HG02885 (cell line): Measurements from ENCODE around the gene ZC3H14.
A peak's percentile ranks its signal among the peaks of the same experiment; 100 is the strongest.

ENCODE experiments used
- ATAC-seq: cut with Tn5 transposase; IDR thresholded peaks from one replicate; pipeline ENCODE4 v1.9.1; 2021; ENCODE audit warnings: mild to moderate bottlenecking; ENCODE audit not compliant: unreplicated experiment, poor library complexity

ZC3H14 gene

DNA sequence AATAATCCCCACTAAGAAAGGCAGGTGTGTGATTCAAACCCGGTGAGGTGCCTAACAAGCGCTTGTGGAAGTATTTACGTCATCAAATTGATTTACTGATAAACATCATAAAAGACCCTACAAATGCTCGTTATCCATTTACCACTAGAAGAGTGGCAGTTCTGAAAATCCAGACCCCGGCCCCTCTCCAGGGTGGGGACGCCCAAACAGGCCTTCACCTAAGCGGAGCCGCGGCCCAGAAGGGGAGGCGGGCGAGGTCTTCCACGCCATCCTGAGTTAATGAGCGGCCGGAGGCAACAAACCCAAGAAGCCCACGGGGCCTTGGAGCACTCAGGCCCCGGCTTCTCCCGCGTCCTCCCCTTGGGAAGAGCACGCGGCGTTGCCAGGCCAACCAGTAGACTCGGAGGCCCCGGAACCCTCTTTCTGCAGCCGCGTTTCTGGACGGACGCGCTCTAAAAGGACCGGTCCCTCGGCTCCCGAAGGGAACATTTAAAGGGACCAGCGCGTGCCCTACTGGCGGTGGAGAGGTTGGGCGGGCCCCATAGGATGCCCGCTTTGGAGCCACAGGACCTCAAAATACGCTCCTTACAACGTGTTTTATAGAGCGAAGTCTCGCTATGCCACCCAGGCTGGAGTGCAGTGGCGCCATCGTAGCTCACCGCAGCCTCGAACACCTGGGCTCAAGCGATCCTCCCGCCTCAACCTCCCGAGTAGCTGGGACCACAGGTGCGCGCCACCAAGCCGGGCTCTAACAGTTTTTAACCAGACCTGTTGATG lies 11.6 kb upstream of the ZC3H14 start:
- no peak for ATAC-seq

DNA sequence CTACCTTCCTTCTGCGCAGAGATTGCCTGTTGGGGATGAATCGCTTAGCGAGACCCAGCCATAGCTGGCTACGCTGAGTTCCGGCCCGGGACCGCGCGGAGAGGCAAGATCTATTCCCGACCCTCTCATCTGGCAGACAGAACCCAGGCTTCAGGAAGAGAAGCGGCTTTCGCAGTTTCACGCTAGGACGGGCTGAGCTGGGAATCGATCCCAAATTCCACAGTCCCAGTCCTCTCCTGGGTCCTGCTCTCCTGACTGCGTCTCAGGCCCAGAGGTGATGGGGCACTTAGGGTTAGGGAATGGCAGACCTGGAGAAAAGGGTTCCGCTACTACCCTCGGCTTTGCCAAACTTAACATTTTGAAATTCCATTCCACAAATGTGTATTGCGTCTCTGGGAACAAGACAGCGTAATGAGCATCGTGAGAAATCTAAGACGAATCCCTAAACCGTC lies 10.8 kb upstream of the ZC3H14 start:
- no peak for ATAC-seq

DNA sequence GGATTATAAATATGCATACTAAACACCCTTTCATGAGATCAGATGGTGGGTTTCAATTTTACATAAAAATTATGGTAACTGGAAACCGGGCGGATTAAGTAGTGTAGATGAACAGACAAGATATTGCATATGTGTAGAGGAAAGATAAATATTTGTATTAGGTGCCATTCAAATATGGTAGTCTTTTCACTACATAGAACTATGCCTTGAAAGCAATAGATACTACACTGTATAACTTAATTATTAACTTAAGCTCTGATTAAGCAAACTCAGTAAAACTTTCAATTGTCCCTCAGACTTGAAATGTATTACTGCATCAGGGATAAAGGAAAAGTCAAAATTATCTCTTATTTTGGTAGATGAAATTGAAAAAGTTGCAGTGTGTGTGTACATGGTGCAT lies 10.0 kb upstream of the ZC3H14 start:
- ATAC-seq = no peak

DNA sequence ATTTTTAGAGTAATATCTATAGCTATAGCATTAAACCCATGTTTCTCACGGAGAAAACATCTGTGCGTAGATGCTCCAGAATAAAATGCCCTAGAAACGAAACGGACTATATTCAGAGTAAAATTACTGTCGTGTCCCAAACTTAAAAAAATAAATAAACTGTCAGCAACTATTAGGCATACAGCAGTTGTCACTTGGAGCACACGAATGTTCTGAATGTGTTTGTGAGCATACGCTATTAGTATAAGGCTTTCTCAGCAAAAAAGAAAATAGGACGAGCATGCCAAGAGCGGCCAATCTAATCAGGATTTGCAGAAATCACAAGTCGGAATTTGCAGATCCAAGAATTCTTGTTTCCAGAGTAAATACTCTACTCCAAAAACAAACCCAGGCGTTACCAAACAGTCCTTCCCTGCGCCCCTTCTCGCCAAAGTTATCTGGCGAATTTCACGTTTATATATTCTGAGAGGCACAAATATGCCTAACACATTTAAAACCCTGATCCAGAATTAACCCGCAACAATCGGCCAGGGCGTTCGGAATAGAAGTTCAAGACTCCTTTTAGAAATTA lies 8.9 kb upstream of the ZC3H14 start:
- no peak for ATAC-seq

DNA sequence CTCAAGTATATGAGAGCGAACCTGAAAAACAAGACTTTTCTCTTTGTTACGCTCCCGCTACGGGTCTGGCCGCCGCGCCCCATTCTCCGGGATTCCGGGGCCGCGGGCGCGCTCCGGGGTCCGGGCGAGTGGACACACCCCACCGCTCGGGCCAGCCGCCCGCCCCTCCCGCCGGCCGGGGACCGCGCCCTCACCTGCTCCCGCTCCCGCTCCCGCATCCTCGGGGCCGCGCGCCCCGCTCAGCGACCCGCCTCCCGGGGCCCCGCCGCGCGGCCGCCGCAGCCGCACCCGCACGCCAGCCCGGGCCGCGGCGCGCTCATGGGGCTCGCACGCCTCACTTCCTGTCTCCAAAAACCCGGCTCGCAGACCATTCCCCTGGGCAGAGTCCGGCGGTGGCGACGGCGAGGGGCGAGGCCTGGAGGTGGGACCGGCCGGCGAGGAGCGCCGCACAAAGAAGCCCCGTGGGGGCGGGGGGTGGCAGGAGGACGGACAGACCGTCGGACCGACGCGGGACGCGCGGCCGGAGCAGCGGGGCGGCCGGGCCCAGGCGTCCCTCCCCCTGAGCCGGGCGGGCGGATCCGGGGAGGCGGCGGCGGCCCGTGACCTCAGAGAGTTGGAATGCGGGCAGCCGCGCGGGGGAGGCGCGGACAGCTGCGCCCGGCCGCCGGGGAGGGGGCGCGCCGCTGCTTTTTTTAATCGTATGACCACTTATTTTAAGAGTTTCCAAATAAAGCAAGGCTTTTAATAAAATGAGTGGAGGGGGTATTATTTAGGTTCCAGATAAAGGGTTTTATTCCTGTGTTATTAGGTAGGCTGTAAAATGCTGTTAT lies 8.2 kb upstream of the ZC3H14 start, which contains the start of gene PTPN21:
PTPN21 (minus strand) TSS at position 551 of the 830 bp plus-strand sequence. CDS start 4,590 bp downstream, outside the sequence.
- ATAC-seq = peak; percentile 67

DNA sequence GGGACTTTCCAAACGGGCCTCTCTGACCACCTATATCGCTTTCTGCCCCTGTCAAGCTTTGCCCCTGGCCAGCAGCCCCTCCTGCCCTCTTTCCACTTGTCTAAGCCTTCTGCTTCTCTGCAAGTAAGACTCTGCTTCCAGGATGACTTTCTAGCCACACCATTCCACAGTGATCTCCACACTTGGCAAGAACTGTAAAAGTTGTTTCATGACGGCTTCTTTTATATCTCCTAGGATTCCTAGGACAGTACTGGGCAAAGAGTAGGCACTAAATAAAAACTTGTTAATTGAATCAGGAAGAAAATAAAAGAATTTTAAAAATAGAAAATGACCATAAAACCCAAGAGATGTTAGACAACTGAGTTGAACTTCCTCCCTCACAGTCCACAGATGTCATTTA lies 6.3 kb upstream of the ZC3H14 start:
- ATAC-seq = no peak

DNA sequence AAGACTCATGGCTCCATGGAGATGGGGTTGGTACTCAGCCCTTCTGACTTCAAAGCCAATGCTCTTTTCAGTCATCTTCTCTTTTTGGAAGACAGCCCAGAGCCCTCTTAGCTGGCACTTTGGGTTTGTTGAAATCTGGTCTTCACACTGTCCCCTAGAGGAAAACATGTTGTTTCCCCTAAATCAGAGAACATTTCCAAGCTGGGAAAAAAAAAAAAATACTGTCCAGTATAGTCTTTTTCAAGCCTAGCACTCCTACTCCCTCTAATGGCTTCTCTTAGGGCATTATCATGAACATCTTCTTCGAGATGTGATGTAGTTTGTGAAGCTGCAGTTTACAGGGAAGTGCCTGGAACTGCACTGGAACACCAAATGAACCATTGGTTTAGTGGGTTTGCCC lies 3.0 kb upstream of the ZC3H14 start:
- no peak for ATAC-seq

DNA sequence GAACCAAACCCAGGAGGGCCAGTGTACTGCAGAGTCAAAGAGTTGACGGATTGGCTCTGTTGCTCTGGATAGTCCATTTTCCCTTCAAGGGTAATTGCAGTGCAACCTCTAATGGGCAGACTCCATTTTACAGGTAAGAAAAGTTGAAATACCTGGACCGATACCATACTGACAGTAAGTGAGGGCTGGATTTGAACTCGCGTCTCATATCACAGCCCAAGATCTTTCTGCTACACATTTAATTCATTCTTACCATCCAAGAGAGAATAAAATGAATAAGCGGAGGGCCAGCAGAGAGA lies 356 bp upstream of the ZC3H14 start:
- ATAC-seq = no peak

DNA sequence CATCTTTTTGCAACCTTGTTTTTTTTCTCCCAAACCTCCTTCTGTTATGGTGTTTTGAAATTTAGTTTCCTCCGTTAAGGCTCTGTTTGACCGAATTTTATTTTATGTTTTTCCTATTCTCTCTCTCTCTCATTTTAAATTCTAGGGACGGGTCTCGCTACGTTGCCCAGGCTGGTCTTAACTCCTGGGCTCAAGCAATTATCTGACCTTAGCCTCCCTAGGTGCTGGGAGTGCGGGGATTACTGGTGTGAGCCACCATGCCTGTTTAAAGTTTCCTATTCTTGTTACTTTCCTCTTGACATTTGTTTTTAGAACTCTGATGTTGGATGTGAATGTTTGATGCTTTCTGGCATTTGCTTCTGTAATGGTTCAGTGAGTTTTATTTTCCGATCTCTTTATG lies 1.0 kb downstream of the ZC3H14 start:
- no peak for ATAC-seq

DNA sequence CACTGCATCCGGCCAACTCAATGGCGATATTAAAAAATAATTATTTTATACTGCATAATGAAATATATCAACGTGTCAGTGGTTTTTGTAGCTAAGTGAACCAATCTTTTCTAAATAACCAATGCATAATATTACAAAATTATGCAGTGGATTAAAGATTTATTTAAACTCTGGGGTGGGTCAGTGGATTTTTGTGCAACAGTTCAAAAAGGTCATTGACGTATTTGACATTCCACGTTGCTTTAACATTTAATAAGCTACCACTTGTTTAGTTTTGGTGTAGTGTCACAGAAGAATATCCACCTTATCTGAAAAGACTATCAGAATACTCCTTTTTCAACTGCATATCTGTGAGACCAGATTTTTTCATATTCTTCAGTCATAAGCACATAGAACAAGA lies 2.6 kb downstream of the ZC3H14 start:
- no peak for ATAC-seq

DNA sequence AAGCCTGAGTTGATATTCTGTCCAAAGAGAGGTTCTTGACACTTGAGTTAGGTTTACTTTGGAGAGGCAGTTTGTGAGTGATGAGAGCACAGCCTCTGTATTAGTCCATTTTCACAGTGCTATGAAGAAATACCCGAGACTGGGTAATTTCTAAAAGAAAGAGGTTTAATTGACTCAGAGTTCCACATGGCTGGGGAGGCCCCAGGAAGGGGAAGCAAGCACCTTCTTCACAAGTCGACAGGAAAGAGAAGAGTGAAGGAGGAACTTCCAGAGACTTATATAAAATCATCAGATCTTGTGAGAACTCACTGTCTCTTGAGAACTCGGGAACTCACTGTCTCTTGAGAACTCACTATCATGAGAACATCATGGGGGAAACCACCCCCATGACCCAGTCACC lies 5.4 kb downstream of the ZC3H14 start:
- ATAC-seq = no peak

DNA sequence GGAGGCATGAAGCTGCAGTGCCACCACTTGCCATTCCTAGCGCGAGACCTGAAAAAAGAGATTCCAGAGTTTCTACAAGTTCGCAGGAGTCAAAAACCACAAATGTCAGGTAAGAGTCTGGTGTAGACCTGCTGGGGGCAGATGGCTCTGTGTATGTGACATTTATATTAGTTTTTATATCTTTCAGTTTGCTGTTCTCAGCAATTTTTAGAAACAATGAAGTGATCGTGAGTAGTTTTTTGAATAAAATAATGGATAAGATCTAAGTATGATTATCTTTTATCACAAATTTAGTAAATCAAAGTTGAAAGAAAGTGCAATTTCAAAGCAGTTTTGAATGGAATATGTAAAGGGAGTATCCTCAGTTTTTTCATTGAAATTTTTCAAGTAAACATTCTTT lies 9.3 kb downstream of the ZC3H14 start:
- no peak for ATAC-seq

DNA sequence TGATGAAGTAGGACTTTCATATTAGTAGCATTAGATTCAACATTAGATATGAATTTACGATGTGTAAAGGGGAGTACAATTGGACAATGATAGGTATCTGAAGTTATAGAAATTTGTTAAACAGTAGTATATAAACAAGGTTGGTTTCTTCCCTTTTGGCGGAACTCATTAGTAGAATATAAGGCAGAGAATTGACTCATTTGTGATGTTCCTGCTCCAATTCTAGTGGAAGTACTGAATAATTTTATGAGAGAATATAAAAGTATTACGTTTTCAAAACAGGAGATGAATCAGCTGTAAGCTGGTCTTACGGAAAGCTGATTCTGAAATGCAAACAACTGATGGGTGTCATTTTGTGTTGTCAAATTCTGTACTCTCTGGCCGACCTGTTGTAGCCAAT lies 13.4 kb downstream of the ZC3H14 start:
- ATAC-seq = no peak

DNA sequence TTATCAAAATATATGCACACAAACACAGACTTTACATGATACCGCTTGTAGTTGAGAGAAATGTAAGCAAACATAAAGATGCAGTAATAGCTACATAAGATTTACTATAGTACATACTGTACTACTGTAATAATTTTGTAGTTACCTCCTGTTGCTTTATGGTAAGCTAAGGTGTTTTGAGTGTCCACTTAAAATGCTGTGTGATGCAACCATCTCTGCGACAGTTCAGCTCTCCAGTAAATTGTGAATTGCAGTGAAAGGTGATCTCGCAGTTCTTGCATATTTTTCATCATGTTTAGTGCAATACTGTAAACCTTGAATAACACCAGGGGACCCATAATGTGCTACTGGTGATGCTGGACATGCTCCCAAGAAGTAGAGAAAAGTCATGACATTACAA lies 21.6 kb downstream of the ZC3H14 start:
- ATAC-seq = no peak

DNA sequence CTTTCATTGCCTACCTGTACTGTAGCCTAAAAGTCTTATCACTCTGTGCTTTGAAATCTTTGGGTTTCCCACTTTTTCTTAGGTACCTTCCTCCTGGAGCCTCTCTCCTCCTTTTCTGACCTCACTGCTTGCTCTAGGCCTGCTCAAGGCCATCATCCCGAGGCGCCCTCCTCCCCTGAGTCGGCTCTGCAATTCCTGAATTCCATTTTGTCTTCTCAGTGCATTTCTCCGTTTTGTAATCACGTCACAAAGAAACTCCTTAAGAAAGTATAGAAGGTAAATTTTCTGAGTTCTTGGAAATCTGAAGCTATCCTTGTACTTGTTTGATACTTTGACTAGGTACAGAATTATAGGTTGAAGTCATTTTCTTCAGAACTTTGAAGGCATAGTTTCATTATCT lies 25.2 kb downstream of the ZC3H14 start:
- no peak for ATAC-seq

DNA sequence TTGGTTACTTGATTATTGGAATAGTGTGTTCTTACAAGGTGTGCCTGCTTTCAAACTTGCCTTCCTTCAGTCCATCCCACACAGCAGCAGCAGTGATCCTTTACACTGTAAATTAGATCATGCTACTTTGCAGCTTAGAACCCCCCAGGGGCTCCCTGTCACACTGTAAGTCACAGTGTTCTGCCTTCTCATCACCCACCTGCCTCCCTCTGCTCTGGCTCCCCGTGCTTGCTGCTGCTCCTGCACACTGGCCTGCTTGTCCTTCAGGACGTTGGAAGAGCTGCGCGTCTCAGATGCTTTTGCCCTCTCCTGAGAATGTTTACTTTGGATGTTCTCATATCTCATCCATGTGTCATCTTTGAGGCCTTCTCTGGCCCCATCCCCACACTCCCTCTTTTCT lies 27.3 kb downstream of the ZC3H14 start:
- ATAC-seq = no peak

DNA sequence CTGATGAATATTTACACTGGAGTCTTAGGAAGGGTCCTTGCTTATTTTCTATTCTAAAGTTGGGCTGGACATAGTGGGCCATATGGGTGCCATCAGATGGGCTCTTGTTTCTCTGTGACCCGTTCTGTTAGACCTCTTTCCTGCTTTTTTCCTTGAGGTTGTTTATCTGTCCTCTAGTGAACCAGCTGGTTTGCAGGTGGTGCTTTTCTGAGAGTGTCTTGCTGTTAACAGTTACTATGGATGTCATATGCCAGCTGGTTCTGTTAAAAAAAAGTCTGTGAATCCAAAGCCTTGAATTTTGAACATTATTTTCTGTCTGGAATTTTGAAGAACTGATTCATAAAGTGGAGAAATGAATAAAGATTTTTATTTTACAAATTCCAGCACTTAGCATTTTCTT lies 29.2 kb downstream of the ZC3H14 start:
- ATAC-seq = no peak

DNA sequence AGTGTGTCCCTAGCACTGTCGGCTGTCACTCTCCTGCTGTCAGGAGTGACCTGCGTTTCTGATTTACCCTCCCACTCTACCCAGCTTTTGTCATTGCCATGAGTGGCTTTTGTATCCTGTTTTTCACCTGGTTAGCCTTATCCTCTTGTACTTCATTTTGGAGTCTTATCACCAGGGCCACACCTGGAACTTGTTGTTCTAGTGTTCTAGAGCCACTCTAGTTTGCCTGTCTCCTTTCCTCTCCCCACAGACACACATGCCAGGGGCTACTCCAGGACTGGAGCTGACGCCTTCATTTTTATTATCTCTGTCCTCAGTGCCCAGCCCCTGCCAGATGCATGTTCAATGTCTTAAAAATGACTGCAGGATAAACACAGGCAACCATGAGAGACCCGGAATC lies 34.2 kb downstream of the ZC3H14 start:
- ATAC-seq = no peak

DNA sequence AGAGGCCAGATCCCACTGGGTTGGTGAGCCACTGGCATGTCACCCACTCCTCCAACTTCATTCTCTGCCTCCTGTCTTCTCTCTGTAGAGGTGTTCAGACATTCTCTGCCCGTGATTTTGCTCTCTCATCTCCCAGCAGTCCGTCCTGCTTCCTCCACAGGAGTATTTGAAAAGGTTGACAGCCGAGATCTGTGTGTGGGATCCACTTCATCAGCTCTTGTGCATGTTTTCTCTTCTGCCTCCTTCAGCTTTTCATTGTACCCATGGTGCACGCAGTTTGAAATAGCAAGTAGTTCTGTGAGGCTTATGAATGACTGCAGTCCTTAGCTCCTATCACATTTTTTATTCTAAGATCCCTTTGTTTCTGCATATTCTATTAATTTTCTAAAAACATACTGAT lies 34.8 kb downstream of the ZC3H14 start:
- no peak for ATAC-seq

DNA sequence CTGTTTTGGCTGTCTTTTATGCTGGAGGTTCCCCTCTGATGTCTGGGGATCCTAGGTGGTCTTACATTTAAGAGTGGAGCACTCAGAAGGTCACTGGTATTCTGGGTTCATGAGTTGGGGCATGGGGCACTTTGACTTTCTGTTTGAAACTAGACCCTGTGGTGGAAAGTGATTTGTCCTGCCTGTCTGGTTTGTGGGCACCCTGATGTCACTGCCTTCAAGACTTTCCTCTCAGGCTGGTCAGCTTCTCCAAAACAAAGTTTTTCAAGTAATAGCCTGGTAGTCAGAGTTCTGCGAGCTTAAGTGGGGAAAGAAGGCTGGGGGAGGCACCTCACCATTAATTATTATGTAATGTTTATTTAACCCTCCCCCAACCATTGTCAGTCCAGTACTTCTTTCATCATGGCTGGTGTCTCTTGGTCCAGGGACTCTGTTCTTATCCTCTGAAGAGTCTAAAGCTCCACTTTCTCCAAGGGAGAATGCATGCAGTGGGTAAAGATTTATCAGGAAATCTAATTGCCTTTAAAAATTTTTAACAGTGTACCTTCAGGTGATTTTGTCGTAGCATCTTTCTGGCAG lies 35.3 kb downstream of the ZC3H14 start:
- no peak for ATAC-seq

DNA sequence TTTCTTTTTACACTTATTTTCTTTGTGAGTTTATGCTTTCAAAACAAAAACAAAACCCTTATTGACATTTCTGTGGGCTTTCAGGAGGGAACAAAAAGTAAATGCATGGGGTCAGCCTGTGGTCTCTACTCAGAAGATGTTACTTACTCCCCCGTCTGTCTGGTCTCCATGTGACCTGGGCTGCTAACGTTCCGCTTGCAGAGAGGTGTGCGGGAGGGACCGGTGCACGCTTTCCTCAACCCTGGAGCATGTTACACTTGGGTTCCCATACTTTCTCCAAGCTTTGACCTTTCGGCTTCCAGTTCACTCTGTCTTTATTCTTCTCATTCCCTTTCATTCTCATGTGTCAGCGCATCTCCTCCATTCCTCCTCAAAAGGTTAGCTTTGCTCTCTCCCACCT lies 36.5 kb downstream of the ZC3H14 start:
- ATAC-seq = peak; percentile 38
